Transverse colon (tissue), 4 donors: ENCODE data around the gene SPOCK3. TPM values are rescaled to one million over a fixed set of nuclear protein-coding genes. Genes with fewer than 3 reads are reported as not detected.

Experiments used
- DNase-seq: peaks from one replicate; pipeline ENCODE4 v3.0.0-alpha.2; 2019
- H3K27ac ChIP-seq, 4 donors: fragments of 200-600 bp; sonication (generic); 2 replicates each; pipeline ENCODE4 v1.5.1; 2016 to 2018; ENCODE audit warnings: inconsistent platforms in 4 of 4
- H3K27me3 ChIP-seq: fragments of 200-600 bp; sonication (generic); 2 replicates; pipeline ENCODE4 v1.5.1; 2017; ENCODE audit warnings: inconsistent platforms
- H3K36me3 ChIP-seq, 4 donors: fragments of 200-600 bp; sonication (generic); 2 replicates each; pipeline ENCODE4 v1.5.1; 2017 to 2019; ENCODE audit warnings: inconsistent platforms in 4 of 4
- H3K4me1 ChIP-seq, 4 donors: fragments of 200-600 bp; sonication (generic); 2 replicates each; pipeline ENCODE4 v1.5.1; 2017 to 2020; ENCODE audit warnings: inconsistent platforms in 4 of 4
- H3K4me3 ChIP-seq, 4 donors: fragments of 200-600 bp; sonication (generic); 1 replicate in 1 of 4; 2 replicates in 3 of 4; pipeline versions ENCODE4 v1.5.1 to v1.6.1; 2017 to 2019; ENCODE audit warnings: inconsistent platforms in 4 of 4
- H3K9me3 ChIP-seq, 2 donors: fragments of 200-600 bp; sonication (generic); 2 replicates each; pipeline ENCODE4 v1.5.1; 2017 to 2019; ENCODE audit warnings: inconsistent platforms in 2 of 2
- EP300 ChIP-seq: sonication (generic); formaldehyde crosslinking; IDR thresholded peaks from one replicate; pipeline ENCODE4 v1.6.1; 2017; ENCODE audit warnings: antibody characterized with exemption, low read depth
- POLR2A ChIP-seq: fragments of 450-650 bp; IDR thresholded peaks from one replicate; pipeline ENCODE4 v1.6.1; 2016; ENCODE audit warnings: antibody characterized with exemption, mild to moderate bottlenecking, moderate library complexity
- POLR2AphosphoS5 ChIP-seq, 3 donors: sonication (generic); formaldehyde crosslinking; IDR thresholded peaks; one replicate each; pipeline ENCODE4 v1.6.1; 2016; ENCODE audit warnings: antibody characterized with exemption in 3 of 3
- whole genome bisulfite sequencing, 2 donors: methylation state at CpG; one replicate each; pipeline ENCODE4 v1.1.5; 2018; ENCODE audit warnings: low coverage in 1 of 2; 5-methylcytosine and 5-hydroxymethylcytosine counted together
- in situ Hi-C, 4 donors: fragments of 200-750 bp; cut with MboI; loops; one replicate each; pipeline versions ENCODE4 v1.15.0 to v1.15.1; 2017; ENCODE audit warnings: low sequenced_read_pairs in 3 of 4, low pct_ligation_motif_present in 1 of 4, low pct_unique_long_range_greater_than_20kb in 1 of 4
- intact Hi-C: fragments of 100-400 bp; cut with DNase I; formaldehyde crosslinking; loops from one replicate; pipeline ENCODE4 v1.15.1; 2023; ENCODE audit warnings: low total_unique reads
- total RNA-seq, 4 donors: library from RNA; depleted of rRNA; stranded (reverse); fragments of >200 nt; gene quantifications; one replicate each; pipeline ENCODE4 v1.1.0, GENCODE V29; 2016
- TF ChIP-seq, protein P1 (sequence below), 5 experiments: fragments of 200-600 bp in 3 of 5; fragments of 450-650 bp in 2 of 5; sonication (generic) in 3 of 5; IDR thresholded peaks; 1 replicate in 2 of 5; 2 replicates in 3 of 5; pipeline ENCODE4 v1.5.1; 2016 to 2017; ENCODE audit warnings: antibody characterized with exemption in 5 of 5, inconsistent platforms in 3 of 5, mild to moderate bottlenecking in 2 of 5, moderate library complexity in 1 of 5

Gene SPOCK3
- total RNA-seq, 4 donors from 2014 or later: 0.27 to 0.64 TPM; not detected in 2

DNA sequence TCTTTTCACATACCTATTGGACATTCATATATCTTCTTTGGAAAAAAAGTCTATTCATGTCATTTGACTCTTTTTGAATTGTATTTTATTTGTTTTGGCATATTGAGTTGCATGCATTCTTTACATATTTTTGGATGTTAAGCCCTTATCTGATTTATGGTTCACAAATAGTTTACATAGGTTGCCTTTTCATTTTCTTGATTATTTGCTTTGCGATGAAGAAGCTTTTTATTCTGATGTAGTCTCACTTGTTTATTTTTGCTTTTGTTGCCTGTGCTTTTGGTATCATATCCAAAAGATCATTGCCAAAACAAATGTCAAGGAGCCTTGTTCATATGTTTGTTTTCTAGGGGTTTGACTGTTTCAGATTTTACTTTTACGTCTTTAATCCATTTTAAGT, 43.9 kb downstream of the SPOCK3 start:
- WGBS, 2 donors: 89 to 100% methylated on average over 2 of the region's 2 CpGs
- H3K27ac ChIP-seq: no peak overlapping the region
- H3K36me3 ChIP-seq: no peaks in the 10 kb centered on the region
- H3K4me3 ChIP-seq: no peak overlapping the region
- no peak for DNase-seq
- H3K9me3 ChIP-seq: no peaks in the 10 kb centered on the region
- intact Hi-C loops (no loop called here), in situ Hi-C loops (no loop called here)
- TF ChIP-seq, protein P1, sequence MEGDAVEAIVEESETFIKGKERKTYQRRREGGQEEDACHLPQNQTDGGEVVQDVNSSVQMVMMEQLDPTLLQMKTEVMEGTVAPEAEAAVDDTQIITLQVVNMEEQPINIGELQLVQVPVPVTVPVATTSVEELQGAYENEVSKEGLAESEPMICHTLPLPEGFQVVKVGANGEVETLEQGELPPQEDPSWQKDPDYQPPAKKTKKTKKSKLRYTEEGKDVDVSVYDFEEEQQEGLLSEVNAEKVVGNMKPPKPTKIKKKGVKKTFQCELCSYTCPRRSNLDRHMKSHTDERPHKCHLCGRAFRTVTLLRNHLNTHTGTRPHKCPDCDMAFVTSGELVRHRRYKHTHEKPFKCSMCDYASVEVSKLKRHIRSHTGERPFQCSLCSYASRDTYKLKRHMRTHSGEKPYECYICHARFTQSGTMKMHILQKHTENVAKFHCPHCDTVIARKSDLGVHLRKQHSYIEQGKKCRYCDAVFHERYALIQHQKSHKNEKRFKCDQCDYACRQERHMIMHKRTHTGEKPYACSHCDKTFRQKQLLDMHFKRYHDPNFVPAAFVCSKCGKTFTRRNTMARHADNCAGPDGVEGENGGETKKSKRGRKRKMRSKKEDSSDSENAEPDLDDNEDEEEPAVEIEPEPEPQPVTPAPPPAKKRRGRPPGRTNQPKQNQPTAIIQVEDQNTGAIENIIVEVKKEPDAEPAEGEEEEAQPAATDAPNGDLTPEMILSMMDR (IDR thresholded peaks at IDR 0.05): no peak
- TF ChIP-seq POLR2A (no peak), EP300 (no peak), POLR2AphosphoS5 (IDR thresholded peaks at IDR 0.05) (no peak)
- H3K27me3 ChIP-seq: no peaks in the 10 kb centered on the region
- no peaks in the 10 kb centered on the region for H3K4me1 ChIP-seq

DNA sequence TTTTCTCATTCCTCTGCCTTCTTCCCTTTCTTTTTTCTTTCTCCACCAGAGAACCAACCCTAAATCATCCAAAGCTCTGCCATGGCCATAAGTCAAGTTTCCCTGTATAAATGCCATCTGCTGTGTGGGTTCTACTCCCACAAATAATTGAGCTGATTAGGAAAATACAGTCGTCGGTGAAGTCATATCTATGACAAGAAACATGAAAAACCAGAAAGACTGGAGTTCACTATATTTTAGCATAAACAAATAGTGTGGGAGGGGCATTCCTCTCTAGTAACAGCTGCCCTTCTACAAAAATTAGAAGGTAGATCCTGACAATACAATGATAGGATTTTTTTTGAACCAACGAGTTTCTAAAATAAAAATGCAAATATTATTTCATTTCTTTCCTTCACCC, 48.8 kb downstream of the SPOCK3 start:
- no peak for TF ChIP-seq POLR2A
- no peak for TF ChIP-seq POLR2AphosphoS5 (IDR thresholded peaks at IDR 0.05)
- TF ChIP-seq, protein P1 (IDR thresholded peaks at IDR 0.05): no peak
- TF ChIP-seq EP300: no peak
- no peaks in the 10 kb centered on the region for H3K36me3 ChIP-seq
- 46 to 57% methylated on average over 3 of the region's 3 CpGs for WGBS, 2 donors
- in situ Hi-C loops: no loop called here
- no peak overlapping the region for H3K27ac ChIP-seq
- intact Hi-C loops: no loop called here
- H3K27me3 ChIP-seq: no peaks in the 10 kb centered on the region
- H3K4me1 ChIP-seq: no peaks in the 10 kb centered on the region
- no peak for DNase-seq
- H3K4me3 ChIP-seq: no peak overlapping the region
- H3K9me3 ChIP-seq: no peaks in the 10 kb centered on the region

DNA sequence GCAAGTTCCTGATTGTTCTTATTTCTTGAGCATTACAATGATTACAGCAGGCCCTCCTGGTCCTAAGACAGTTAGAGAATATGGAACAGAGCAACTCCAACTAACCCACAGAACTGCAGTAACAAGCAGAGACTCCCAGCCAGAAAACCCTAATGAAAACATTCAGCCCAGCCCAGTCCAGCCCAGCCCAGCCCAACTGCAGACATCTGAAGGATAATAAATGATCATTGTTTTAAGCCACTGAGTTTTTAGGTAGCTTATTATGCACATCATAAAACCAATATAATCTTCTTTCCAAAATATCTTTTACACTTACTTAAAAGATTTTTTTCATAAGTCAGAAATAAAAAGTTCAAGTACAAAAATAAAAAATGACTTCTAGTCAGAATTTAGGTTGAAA, 51.3 kb downstream of the SPOCK3 start:
- intact Hi-C loops: no loop called here

DNA sequence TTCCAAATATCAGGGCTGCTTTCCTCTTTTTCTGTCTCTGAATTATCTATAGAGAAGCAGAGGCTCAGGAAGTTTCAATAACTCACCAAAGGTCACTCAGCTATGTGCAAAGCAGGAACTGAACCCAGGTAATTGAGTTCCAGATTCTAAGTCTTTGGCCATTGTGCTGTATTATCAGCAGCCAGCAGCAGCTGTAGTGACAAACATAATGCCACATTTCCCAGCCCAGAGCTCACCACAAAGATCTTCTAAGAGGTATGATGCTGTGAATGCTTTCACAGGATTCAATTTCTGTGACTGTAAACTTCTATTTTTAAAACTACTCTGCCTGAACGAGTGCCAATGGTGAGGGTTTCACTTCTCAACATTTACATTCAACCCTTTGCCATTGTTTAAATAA, 56.4 kb downstream of the SPOCK3 start:
- Histone ChIP-seq H3K36me3 (no peaks in the 10 kb centered on the region), H3K9me3 (no peaks in the 10 kb centered on the region), H3K4me1 (no peaks in the 10 kb centered on the region), H3K27ac (no peak overlapping the region), H3K4me3 (no peak overlapping the region), H3K27me3 (no peaks in the 10 kb centered on the region)
- in situ Hi-C loops: no loop called here
- 9% methylated on average over 1 of the region's 1 CpG for WGBS, 2 donors
- no peak for DNase-seq
- intact Hi-C loops: no loop called here
- TF ChIP-seq, protein P1 (IDR thresholded peaks at IDR 0.05): no peak
- TF ChIP-seq POLR2A (no peak), POLR2AphosphoS5 (IDR thresholded peaks at IDR 0.05) (no peak), EP300 (no peak)

More for the DNA sequence above, 51.3 kb downstream of the SPOCK3 start:
- no peak for DNase-seq
- no peaks in the 10 kb centered on the region for H3K9me3 ChIP-seq
- H3K27me3 ChIP-seq: no peaks in the 10 kb centered on the region
- in situ Hi-C loops: no loop called here
- no peak overlapping the region for H3K27ac ChIP-seq
- H3K4me1 ChIP-seq: no peaks in the 10 kb centered on the region
- TF ChIP-seq POLR2A (no peak), EP300 (no peak), POLR2AphosphoS5 (IDR thresholded peaks at IDR 0.05) (no peak)
- TF ChIP-seq, protein P1 (IDR thresholded peaks at IDR 0.05): no peak
- no peak overlapping the region for H3K4me3 ChIP-seq
- H3K36me3 ChIP-seq: no peaks in the 10 kb centered on the region
